Measurements from ENCODE around the gene NAPA. TPM values are rescaled to one million over a fixed set of nuclear protein-coding genes. Genes with fewer than 3 reads are reported as not detected.
"Not testable (repeated sequence)": the region's sequence is repeated elsewhere in the genome, so short reads cannot be mapped to it uniquely, and the experiment has no call there.

The NAPA gene
- polyA plus RNA-seq, 6 donors from 2014 or later: 68.5 to 111 (median 78.4) TPM

DNA sequence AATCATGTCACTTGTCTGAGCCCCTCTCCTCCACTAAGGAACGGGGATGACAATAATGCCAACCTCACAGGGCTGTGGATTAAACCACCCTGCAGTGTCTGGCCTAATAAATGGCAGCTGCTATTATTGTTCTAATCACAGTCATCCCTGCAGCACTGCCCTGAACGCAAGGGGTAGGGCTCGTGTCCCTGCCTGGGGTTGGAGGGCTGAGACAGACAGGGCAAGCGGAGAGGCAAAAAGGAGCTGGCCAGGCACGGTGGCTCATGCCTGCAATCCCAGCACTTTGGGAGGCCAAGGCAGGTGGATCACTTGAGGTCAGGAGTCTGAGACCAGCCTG is 20.7 kb downstream of the NAPA start:
- Mint-ChIP-seq H3K27ac (peak overlapping the region in 1 of 6 donors; percentile 54), H3K9me3 (no peaks in the 10 kb centered on the region), H3K4me3 (no peak overlapping the region), H3K36me3 (peaks cover 0 to 17% of the 10 kb centered on the region in 2 donors), H3K27me3 (no peaks in the 10 kb centered on the region), H3K4me1 (peaks cover 0 to 14% (median 13%) of the 10 kb centered on the region in 3 donors)
- no peak for DNase-seq
- ATAC-seq (ENCODE audit: low read depth in 2 of 2): no peak

DNA sequence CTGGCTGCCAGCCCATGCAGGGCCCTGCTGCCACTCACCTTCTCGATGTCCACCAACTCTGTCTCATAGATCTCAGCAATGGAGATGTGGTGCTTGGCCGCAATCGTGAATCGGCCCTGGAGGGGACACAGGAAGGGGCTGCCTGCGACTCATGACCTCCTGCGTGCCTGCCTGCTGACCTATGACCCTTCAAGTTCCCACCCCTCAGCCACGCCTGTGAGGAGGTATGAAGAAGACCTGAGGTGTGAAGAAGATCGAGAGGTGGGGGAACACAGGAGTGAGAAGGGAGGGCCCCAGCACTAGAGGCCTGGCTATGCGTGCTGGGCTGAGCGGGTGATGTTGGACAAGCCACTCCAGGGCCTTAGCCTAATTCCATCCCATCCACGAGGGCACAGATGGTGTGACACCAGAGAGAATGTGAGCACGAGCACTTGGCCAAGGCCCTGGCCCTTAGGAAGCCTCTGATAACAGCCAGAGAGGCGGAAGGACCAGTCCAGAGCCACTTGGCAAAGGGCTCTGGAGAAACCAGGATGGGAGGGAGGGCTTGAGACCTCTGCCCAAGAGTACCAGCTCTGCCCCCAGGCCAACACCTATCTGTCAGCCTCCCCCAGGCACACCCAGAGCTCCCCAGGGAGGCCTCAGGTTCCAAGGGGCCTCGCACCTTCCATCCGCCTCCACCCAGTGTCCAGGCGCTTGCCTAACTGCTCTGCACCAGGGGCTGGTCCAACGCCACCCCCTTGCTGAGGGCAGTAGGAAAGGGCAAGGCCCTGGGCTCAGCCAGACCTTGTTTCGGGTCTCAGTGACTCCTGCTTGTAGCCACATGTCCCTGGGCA is 21.3 kb downstream of the NAPA start:
- ATAC-seq (ENCODE audit: low read depth in 2 of 2): no peak
- Mint-ChIP-seq H3K27ac (peak overlapping the region in 2 of 6 donors; percentile 10 to 63), H3K27me3 (no peaks in the 10 kb centered on the region), H3K36me3 (peaks cover 0 to 17% of the 10 kb centered on the region in 2 donors), H3K4me3 (no peak overlapping the region), H3K9me3 (no peaks in the 10 kb centered on the region), H3K4me1 (peaks cover 0 to 9% (median 8%) of the 10 kb centered on the region in 3 donors)
- DNase-seq: no peak

DNA sequence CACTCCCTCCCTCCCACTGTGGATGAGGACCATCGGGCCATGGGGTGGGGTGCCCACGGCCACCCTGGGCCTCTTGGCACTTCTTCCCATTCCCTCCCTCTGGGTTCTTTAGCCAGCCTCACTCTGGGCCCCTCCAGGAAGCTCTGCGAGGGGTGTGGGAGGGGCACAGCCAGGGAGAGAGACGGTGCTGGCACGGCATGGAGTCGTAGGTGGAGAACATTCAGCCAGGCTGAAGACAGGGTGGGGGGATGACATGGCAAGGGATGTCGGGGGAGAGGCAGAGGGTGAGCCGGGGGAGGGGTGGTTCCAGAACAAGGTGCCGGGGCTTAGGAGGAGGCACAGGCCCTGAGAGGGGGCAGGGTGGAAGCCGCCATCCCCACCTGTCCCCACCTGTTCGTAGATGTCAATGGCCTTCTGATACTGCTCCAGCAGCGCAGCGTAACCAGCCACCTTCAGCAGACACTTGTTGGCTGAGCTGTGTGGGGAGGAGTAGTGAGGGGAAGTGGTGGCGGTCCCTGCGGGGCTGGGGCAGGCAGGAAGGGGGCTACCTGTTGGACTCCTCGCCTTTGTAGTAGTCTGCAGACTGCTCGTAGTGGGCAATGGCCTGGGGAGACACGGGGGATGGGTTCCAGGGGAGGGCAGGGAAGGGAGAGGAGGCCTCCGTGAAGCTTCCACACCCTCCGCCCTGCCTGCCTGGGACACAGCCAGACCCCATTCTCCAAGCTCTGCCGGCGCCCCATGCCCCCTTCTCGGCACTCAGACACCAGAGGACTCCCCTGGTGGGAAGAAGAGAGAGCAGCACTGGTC is 22.1 kb downstream of the NAPA start:
- Mint-ChIP-seq H3K4me1 (peaks cover 4 to 12% (median 9%) of the 10 kb centered on the region in 3 donors), H3K4me3 (no peak overlapping the region), H3K36me3 (peaks cover 0 to 17% of the 10 kb centered on the region in 2 donors), H3K27me3 (no peaks in the 10 kb centered on the region), H3K27ac (peak overlapping the region in 1 of 6 donors; percentile 10), H3K9me3 (no peaks in the 10 kb centered on the region)
- ATAC-seq (ENCODE audit: low read depth in 2 of 2): no peak
- no peak for DNase-seq

DNA sequence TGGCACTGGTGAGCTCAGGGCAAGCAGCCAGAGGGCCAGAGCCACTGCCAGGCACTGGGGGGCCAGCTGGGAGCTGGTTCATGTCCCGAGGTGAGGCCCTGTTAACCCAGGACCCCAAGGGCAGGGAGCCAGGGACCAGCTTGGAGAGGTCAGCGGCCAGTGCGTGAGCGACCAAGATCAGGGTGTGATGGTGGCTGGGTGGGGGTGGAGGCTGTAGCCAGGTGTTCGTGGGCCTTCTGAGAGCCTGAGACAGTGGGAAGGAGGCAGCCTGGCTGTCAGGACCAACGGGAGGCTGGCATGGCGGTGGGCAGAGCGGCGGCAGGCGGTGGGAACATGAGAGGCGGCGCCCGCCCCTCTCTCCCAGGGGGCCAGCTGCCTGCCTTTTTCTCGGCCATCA is 22.7 kb downstream of the NAPA start:
- DNase-seq (no peak), ATAC-seq (ENCODE audit: low read depth in 2 of 2) (no peak)
- peaks cover 0 to 17% of the 10 kb centered on the region in 2 donors for H3K36me3 Mint-ChIP-seq
- H3K4me1 Mint-ChIP-seq: peaks cover 10 to 18% (median 14%) of the 10 kb centered on the region in 3 donors
- H3K4me3 Mint-ChIP-seq: no peak overlapping the region
- H3K27ac Mint-ChIP-seq: no peak overlapping the region
- H3K27me3 Mint-ChIP-seq: no peaks in the 10 kb centered on the region
- H3K9me3 Mint-ChIP-seq: no peaks in the 10 kb centered on the region

DNA sequence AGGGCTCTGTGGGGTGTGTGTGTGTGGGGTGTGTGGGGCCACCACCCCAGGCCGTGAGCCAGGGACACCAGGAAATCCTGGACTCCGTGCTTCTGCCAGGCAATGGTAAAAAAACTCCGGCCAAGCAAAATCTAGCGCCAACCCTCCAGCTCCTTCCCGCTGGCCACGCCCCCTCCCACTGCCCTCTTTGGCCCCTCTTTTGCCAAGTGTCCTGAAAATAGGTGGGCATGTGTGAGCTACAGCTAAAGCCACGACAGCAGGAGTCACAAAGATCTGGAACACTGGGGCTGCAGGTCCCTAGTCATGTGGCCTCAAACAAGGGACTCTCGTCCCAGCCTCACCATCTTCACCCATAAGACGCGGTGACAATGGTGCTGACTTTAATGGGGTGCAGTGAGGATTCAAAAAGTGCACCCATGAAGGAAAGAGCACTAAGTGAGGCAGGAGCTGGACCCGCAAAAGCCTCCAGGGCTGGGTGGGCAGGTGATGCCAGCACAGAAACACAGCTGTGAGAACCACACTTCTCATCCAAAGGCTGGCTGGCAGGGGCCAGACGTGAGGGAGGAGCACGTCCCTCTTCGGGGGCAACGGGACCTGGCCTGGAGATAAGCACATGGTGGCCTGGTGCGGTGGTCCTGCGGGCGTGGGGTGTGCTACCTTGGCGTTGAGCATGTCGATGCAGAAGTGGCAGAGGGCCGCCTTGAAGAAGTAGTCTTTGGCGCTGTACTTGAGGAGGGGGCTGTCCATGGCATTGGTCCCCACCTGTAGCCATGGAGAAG is 23.3 kb downstream of the NAPA start:
- peaks cover 0 to 12% of the 10 kb centered on the region in 2 donors for H3K36me3 Mint-ChIP-seq
- ATAC-seq (ENCODE audit: low read depth in 2 of 2) (no peak), DNase-seq (no peak)
- H3K4me3 Mint-ChIP-seq: peak overlapping the region in 1 of 8 donors; percentile 43
- peak overlapping the region in 1 of 6 donors; percentile 33 for H3K27ac Mint-ChIP-seq
- peaks cover 16 to 24% (median 17%) of the 10 kb centered on the region in 3 donors for H3K4me1 Mint-ChIP-seq
- no peaks in the 10 kb centered on the region for H3K27me3 Mint-ChIP-seq
- no peaks in the 10 kb centered on the region for H3K9me3 Mint-ChIP-seq

DNA sequence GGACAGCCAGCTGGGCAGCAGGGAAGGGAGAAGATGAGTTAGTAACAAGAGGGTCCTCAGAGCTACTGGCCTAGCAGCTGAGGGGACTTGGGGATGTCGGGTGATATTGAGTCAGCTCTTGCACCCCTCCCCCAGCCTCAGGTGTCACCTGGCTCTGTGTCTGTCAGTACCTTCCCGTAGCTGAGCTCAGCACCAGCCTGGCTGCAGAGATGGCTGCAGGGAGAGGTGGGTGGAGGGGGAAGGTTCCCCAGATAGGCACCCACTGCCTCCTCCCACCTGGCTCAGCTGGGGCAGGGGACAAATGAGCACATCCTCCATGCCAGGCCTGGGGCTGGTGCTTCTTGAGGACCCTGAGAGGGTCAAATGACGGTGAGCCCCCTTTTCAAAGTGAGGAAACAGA is 24.0 kb downstream of the NAPA start:
- H3K4me1 Mint-ChIP-seq: peaks cover 17 to 26% (median 23%) of the 10 kb centered on the region in 3 donors
- H3K4me3 Mint-ChIP-seq: no peak overlapping the region
- DNase-seq: no peak
- no peak for ATAC-seq (ENCODE audit: low read depth in 2 of 2)
- peak overlapping the region in 1 of 6 donors; percentile 23 for H3K27ac Mint-ChIP-seq
- peaks cover 0 to 10% of the 10 kb centered on the region in 2 donors for H3K36me3 Mint-ChIP-seq
- H3K27me3 Mint-ChIP-seq: no peaks in the 10 kb centered on the region
- H3K9me3 Mint-ChIP-seq: no peaks in the 10 kb centered on the region

DNA sequence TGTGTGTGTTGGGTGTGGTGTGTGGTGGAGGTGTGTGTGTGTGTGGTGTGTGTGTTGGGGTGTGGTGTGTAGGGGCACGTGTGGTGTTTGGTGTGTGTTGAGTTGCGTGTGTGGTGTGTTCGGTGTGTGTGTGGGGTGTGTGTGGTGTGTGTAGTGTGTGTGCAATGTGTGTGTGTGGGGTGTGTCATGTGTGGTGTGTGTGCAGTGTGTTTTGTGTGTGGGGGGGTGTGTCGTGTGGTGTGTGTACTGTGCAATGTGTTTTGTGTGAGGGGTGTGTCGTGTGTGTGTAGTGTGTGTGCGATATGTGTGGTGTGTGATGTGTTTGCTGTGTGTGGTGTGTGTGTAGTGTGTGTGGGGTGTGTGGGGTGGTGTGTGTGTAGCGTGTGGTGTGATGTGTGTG is 24.8 kb downstream of the NAPA start:
- peaks cover 24 to 34% (median 30%) of the 10 kb centered on the region in 3 donors for H3K4me1 Mint-ChIP-seq

DNA sequence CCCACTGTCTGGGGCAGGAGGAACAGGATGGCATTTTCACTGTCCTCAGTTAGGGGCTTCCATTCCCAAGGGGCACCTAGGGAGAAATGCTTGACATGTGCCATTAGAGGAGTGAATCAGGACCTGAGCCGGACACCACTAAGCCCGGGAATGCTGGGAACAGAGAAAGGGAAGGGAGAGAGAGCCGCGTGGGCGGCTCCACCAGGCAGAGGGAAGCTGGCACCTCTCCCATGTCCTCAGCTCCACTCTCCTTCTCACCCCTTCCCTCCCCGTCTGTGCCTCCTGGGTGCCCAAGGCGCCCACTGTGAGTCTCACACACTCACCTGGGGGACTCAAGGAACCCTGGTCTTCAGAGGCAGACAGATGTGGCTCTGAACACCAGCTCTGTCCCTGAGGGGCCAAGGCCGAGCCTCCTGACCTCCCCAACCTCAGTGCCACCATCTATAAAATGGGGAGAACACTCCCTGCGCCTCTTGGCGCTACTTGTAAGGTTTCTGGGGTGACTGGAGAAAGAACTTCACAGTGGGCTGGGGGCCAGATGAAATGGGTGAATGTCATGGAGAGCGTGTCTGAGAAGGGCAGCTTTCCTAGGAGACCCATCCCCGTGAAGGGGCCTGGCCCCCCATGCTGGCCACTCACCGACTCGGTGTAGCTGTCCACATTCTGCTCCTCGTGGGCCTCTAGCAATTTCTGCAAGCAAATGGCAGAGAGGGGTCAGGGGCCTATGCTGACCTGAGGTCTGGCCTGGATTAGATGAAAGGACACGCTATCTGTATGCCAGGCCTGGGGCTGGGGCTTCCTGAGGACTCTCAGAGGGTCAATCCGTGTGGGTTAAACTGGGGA is 25.6 kb downstream of the NAPA start:
- no peak overlapping the region for H3K4me3 Mint-ChIP-seq
- peaks cover 29 to 41% (median 38%) of the 10 kb centered on the region in 3 donors for H3K4me1 Mint-ChIP-seq
- H3K27ac Mint-ChIP-seq: peak overlapping the region in 2 of 6 donors; percentile 12 to 63
- peaks cover 0 to 10% of the 10 kb centered on the region in 2 donors for H3K36me3 Mint-ChIP-seq
- no peaks in the 10 kb centered on the region for H3K9me3 Mint-ChIP-seq
- H3K27me3 Mint-ChIP-seq: no peaks in the 10 kb centered on the region
- ATAC-seq (ENCODE audit: low read depth in 2 of 2) (no peak), DNase-seq (no peak)

More for the DNA sequence above, 24.8 kb downstream of the NAPA start:
- no peaks in the 10 kb centered on the region for H3K27me3 Mint-ChIP-seq
- ATAC-seq (ENCODE audit: low read depth in 2 of 2) (no peak), DNase-seq (no peak)
- peak overlapping the region in 2 of 6 donors; percentile 12 to 91 for H3K27ac Mint-ChIP-seq
- peak overlapping the region in 1 of 8 donors; percentile 78 for H3K4me3 Mint-ChIP-seq
- no peaks in the 10 kb centered on the region for H3K9me3 Mint-ChIP-seq
- H3K36me3 Mint-ChIP-seq: peaks cover 0 to 10% of the 10 kb centered on the region in 2 donors

DNA sequence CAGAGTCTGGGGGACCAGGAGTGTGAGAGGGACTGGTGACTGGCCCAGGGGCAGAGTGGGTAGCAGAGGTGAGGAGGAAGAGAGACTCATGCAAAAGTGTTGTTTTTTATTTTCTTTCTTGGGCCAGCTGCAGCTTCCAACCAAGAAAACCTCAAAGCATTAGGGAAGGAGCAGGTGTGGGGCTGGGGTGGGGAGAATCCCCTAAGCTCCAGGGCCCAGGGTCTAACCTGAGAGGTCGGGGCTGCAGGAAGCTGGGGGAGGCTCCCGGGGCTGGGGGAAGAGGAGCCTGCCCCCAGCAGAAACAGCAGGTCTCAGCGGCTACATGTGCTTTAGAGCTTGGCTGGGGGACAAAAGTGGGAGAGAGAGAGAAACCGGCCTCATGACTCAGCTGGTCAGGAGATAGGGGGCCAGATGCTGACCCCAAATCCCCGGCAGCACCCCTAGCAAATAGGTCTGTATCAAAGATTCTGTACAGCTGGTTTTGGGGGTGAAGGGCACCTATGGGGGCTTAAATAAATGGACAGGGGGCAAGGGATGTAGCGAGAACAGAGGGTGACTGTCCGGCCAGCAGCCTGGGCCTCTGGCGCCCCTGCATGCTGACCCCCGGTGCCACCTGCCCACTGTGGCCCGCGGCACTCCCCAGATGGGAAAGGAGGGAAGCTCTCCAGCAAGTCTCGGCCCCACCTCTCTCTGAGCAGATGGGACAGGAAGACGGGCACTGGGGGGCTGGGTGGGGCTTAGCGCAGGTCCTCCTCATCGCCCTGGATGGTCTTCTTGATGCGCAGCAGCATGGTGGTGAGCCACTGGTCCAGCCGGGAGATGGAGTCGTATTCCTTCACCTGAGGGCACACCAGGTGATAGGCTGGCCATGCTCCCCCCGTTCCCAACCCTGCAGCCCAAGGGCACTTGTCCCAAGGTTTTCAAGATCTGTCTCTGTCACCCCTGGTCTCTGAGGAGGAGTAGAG is 27.0 kb downstream of the NAPA start:
- Mint-ChIP-seq H3K4me3 (peak overlapping the region in 2 of 8 donors; percentile 25 to 41), H3K36me3 (peaks cover 0 to 10% of the 10 kb centered on the region in 2 donors), H3K27me3 (no peaks in the 10 kb centered on the region)

DNA sequence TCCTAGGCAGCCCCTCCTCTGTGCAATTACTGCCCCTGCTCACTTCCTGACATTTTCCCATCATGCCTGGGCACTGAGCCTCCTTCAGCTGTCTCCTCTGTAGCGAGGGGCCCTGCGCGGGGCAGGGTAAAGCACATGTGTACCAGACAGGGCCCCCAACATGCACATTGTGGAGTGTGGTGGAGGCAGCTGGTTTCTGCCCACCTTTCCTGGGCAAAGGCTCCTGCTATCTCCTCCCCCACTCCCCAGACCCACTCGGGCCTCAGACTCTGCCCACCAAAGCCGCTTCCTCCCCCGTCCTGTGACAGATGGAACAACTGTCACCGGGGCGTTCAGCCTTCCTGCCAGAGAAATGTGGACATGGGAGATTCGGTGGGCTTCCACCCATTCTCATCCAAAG is 28.0 kb downstream of the NAPA start:
- H3K27me3 Mint-ChIP-seq: no peaks in the 10 kb centered on the region
- H3K9me3 Mint-ChIP-seq: peaks cover 0 to 1% (median 0%) of the 10 kb centered on the region in 7 donors
- peak overlapping the region in 4 of 6 donors; percentile 26 to 76 (median 44) for H3K27ac Mint-ChIP-seq
- H3K36me3 Mint-ChIP-seq: peaks cover 0 to 10% of the 10 kb centered on the region in 2 donors
- H3K4me3 Mint-ChIP-seq: peak overlapping the region in 4 of 8 donors; percentile 2 to 44 (median 30)
- no peak for DNase-seq
- ATAC-seq (ENCODE audit: low read depth in 2 of 2): no peak
- H3K4me1 Mint-ChIP-seq: peaks cover 33 to 52% (median 50%) of the 10 kb centered on the region in 3 donors

More for the DNA sequence above, 27.0 kb downstream of the NAPA start:
- ATAC-seq (ENCODE audit: low read depth in 2 of 2) (no peak), DNase-seq (no peak)
- peaks cover 0 to 1% (median 0%) of the 10 kb centered on the region in 7 donors for H3K9me3 Mint-ChIP-seq
- peak overlapping the region in 3 of 6 donors; percentile 26 to 67 (median 27) for H3K27ac Mint-ChIP-seq
- peaks cover 33 to 50% (median 50%) of the 10 kb centered on the region in 3 donors for H3K4me1 Mint-ChIP-seq

DNA sequence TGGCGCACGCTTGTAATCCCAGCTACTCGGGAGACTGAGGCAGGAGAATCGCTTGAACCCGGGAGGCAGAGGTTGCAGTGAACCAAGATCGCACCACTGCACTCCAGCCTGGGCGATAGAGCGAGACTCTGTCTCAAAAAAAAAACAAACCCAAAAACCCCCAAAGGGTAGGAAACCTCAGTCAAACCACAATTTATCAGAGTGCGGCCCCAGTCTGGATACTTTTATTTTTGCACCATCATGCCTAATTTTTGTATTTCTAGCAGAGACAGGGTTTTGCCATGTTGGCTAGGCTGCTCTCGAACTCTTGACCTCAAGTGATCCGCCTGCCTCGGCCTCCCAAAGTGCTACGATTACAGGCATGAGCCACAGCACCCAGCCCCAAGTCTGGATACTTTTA is 28.6 kb downstream of the NAPA start:
- Mint-ChIP-seq H3K4me3 (peak overlapping the region in 3 of 8 donors; percentile 25 to 93 (median 44)), H3K36me3 (peaks cover 0 to 10% of the 10 kb centered on the region in 2 donors), H3K4me1 (peaks cover 33 to 52% (median 50%) of the 10 kb centered on the region in 3 donors), H3K27ac (peak overlapping the region in 1 of 6 donors; percentile 28)
- not testable (repeated sequence) for DNase-seq; H3K27me3 Mint-ChIP-seq; H3K9me3 Mint-ChIP-seq; ATAC-seq (ENCODE audit: low read depth in 2 of 2)
